ENCODE measurements around the gene WWP2.
"Not testable (repeated sequence)": the region's sequence is repeated elsewhere in the genome, so short reads cannot be mapped to it uniquely, and the experiment has no call there.

The WWP2 gene

DNA sequence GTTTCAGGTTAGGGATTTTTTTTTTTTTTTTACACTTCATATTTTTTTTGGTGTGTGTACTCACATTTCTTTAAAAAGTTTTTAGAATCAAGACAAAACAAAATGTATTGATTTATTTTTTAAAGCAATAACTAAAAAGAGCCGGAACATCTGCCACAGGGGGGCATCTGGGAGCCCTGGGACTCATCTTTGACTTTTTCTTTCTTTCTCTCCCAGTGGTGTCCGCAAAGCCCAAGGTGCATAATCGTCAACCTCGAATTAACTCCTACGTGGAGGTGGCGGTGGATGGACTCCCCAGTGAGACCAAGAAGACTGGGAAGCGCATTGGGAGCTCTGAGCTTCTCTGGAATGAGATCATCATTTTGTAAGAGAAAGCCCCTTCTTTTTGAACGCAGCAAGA, 36.3 kb downstream of the WWP2 start:
- no peak for DNase-seq

DNA sequence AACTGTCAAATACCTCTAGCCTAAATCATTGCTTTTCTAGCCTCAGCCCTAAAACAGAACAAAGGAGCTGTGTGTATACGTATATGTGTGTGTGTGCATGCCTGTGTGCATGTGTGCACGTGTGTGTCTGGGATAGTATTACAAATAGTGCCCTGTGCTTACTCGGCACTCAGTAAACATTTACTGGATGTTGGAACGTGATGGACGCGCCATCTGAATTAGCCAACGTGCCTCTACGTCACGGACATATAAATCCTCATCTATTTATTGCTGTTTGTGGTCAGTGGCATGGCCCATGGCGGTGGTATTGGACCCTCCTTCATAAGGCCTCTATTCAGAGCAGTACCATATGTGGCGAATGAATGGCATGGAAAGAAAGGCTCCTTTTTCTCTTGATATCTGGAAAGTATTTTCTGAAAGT, 37.5 kb downstream of the WWP2 start:
- no peak for DNase-seq

DNA sequence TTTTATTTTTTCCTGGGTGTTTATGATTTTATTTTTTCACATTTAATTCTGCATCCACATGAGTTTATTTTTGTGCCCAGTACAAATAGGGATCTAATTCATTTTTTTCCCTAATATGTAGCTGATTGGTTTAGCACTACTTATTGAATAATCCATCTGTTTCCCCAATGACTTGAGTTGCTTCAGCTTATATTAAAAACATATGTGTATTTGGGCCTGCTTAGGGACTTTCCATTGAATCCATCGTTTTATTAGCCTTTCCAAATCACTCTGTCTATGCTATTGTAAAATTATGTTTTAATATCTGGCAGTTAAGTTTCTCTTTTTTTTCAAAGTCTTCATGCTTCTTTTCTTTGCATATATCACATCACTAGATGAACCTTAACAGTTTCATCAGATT, 42.2 kb downstream of the WWP2 start:
- DNase-seq: no peak

GRCh38 chr16:69806776-69807175, 44.6 kb downstream of the WWP2 start:
- DNase-seq: not testable (repeated sequence)

GRCh38 chr16:69812688-69813014, 50.5 kb downstream of the WWP2 start:
- no peak for DNase-seq

GRCh38 chr16:69814078-69814477, 51.9 kb downstream of the WWP2 start:
- no peak for DNase-seq

DNA sequence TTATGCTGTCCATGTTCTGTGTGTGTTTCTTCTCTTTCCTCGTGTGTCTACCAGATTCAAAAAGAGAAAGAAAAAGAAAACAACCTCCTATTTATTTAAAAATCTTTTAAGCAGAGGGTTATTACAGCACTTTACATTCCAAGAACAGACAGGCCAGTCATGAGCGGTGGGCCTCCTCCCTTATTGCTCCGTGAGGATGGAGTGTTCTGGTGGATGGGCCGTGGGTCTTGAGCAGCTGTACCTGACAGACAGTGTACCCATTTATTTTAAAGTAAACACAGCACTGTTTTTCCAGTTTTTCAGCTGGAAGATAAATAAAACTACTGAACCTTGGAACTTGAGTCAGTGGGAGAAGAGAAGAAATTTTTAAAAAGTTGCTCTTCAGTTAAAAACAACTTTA, 52.4 kb downstream of the WWP2 start:
- no peak for DNase-seq

DNA sequence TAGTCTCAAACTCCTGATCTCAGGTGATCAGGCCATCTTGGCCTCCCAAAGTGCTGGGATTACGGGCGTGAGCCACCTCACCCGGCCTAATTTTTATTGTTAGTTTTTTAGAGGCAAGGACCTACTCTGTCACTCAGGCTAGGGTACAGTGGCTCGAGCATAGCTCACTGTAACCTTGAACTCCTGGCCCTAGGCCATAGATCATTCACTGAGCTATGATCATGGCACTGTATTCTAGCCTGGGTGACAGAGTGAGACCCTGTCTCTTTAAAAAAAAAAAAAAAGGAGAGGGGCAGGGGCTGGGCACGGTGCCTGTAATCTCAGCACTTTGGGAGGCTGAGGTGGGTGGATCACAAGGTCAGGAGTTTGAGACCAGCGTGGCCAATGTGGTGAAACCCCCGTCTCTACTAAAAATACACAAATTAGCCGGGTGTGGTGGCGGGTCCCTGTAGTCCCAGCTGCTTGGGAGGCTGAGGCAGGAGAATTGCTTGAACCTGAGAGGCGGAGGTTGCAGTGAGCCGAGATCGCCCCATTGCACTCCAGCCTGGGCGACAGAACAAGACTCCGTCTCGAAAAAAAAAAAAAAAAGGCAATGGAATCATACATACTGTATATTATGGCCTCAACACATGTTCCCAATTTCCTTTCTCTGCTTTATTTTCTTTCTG, 53.2 kb downstream of the WWP2 start:
- not testable (repeated sequence) for DNase-seq

GRCh38 chr16:69816996-69817395, 54.9 kb downstream of the WWP2 start:
- DNase-seq: no peak

- DNase-seq: no peak
Observed at GRCh38 chr16:69818891-69819545, 56.9 kb downstream of the WWP2 start.

DNA sequence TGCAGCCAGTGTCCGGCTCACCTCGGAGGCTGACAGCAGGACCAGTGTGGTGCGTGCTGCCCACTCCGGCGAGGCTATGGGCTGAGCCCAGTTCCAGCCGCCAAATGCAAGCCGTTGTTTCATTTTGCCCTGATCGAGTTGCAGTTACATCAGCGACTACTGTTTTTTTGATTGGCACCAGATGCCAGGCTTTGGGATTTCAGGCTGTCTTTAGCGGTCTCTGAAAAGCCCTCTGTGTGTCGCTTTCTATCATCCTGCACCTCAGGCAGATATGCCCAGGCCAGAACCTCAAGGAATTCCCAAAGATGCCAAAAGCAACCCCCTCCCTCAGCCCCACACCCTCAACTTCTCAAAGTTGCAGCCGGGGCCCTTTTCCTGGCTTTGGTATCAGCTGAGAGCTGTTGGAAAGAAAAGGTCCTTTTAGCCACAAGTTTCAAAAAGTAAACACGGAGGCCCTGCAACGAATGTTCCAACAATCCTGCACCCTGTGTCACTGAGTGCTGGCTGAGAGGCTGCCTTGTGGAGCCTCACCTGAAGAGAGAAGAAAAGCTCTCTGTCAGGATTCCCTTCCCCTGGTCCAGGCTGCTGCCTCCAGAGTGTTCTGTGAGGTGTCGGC, 58.9 kb downstream of the WWP2 start:
- no peak for DNase-seq

DNA sequence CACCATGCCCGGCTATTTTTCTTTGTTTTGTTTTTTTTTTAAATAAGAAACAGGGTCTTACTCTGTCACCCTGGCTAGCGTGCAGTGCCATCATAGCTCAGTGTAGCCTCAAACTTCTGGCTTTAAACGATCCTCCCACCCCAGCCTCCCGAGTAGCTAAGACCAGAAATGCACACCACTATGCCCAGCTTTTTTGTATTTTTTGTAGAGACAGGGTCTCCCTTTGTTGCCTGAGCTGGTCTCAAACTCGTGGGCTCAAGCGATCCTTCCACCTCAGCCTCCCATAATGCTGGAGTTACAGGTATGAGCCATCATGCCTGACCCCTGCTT, 59.7 kb downstream of the WWP2 start:
- DNase-seq: no peak

DNA sequence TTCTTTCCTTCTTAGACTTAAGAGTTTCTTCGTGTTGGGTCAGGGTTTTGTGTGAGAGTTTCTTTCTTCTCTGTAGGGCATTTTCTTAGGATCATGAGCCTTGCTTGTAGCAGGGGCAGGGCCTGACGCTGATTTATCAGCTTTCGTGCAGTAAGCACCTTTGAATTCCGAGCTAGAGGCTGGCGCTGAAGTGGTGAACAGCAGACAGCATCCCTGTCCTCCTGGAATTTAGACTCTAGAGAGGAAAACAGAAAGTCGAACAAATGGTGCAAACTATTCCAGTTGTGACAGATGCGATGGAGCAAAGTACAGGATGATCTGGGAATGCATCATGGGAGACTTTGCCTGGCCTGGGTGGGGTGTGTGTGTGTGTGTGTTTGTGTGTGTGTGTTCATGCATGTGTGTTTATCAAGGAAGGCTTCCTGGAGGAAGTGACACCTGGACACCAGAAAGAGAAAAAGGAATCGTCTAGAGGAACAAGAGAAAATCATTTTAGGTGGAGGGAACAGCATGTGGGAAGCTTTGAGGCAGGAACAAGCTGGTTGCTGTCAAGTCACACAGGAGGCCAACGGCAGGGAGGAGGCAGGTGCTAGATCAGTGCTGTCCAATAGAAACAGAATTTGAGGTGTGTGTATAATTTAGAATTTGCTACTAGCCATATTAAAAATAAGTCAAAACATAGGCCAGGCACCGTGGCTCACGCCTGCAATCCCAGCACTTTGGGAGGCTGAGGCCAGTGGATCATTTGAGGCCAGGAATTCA, 60.2 kb downstream of the WWP2 start:
- no peak for DNase-seq

DNA sequence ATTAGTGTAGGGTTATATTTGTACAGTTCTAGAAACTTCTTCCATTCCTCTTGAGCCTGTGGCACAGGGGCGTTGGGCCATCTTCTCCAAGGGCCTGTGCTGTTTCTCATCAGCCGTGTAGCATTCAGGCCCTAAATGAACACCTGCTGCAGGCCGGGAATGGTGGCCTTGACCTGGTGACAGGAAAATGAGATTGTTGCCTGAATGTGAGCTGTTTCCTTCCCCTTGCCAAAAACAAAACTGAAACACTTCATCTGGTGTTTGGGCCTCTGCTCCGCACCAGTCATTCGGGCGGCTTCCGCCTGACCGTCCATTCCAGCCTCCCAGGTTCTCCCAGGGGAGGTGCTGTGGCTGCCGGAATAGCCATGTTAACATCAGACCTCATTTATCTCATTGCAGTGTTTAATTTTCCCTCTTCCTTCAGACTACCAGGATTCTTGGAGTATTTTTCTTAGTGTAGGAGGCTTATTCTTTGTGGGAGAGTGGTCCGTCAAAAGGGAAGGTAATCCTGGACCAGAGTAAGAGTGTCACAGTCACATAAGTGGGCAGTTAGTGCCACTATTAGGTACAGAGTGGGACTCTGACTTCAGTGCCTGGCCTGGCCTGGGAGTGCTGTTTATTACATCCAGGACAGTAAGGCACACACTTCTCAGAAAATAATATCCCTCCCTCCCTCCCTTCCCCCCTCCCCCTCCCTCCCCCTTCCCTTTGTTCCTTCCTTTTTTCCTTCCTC, 61.9 kb downstream of the WWP2 start:
- no peak for DNase-seq

DNA sequence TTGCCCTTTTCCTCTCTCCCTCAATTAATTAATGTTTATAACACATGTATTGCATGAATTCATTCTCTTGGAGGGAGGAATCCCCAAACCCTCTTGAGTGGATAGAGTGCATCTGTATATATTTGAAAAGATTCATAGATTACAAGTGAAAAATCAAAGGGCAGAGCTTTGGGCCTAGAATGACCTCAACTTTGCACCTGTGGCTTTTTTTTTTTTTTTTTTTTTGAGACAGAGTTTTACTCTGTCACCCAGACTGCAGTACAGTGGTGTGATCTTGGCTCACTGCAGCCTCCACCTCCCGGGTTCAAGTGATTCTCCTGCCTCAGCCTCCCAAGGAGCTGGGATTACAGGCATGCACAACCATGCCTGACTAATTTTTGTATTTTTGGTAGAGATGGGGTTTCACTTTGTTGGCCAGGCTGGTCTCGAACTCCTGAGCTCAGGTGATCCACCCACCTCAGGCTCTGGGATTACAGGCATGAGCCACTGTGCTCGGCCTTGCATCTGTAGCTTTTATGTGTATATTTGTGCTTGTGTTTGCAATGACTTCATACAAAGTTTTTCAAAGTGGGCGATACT, 62.5 kb downstream of the WWP2 start:
- not testable (repeated sequence) for DNase-seq

- DNase-seq: no peak
Observed at GRCh38 chr16:69827524-69827923, 65.4 kb downstream of the WWP2 start.

- DNase-seq: no peak
Observed at GRCh38 chr16:69829338-69829737, 67.2 kb downstream of the WWP2 start.

- no peak for DNase-seq
Observed at GRCh38 chr16:69830146-69830533, 68.0 kb downstream of the WWP2 start.

DNA sequence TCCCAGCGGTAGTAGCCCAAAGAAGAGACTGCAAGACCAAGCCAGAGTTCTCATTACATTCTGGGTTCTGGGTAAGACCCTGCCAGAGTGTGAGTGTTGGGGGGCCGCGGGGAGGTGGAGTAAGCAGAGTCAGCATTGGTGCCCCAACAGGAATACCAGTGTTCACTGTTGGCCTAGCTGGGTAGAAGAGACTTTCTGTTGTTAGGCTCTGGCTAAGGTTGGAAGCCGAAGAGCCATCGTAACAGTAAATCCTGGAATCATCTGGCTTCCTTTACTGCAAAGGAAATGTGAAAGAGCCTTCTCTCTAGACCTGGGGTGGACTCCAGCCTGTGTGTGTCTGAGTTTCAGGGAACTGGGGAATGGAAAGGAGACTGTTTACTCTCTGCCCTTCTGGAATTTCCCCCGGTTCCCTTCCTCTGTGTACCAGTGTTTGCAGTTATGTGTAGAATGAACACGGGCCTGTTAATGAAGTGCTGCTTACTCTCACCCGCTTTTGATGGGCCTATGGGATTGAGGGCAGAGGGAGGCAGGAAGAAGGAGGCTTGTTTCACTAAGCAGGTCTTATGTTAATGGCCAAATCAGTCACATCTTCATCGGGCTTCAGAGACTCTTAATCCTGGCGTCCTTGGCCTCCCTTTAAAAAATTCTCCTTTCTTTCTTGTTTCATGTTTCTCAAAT, 68.5 kb downstream of the WWP2 start:
- no peak for DNase-seq

GRCh38 chr16:69831212-69832123, 69.3 kb downstream of the WWP2 start:
- no peak for DNase-seq
